ENCODE data around the gene ADAMTS2. TPM values are rescaled to one million over a fixed set of nuclear protein-coding genes. Genes with fewer than 3 reads are reported as not detected.

The ADAMTS2 gene
- total RNA-seq, 3 donors from 2014 or later (not counting 1 experiment from before 2014, with no cell fraction given) = 0.28 TPM; not detected in 2

DNA sequence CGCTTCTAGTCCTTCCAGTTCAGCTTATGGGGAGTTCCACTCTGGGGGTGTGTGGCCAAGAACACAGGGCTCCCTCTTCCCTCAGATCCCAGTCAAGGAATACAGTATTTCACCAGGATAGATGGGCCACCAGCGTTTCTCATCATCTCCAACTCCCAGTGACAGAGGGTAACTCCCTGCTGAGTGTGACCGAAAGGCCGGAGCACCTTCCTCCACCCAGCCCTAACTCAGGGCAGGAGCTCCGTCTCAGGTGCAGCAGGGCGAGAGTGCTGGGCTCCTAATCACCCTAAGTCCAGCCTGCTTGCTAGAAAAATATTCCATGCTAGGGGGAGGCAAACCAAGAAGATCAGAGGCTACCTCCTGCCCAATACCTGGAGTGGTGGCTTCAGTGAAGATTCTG is 102.6 kb downstream of the ADAMTS2 start:
- TF ChIP-seq, protein P1, sequence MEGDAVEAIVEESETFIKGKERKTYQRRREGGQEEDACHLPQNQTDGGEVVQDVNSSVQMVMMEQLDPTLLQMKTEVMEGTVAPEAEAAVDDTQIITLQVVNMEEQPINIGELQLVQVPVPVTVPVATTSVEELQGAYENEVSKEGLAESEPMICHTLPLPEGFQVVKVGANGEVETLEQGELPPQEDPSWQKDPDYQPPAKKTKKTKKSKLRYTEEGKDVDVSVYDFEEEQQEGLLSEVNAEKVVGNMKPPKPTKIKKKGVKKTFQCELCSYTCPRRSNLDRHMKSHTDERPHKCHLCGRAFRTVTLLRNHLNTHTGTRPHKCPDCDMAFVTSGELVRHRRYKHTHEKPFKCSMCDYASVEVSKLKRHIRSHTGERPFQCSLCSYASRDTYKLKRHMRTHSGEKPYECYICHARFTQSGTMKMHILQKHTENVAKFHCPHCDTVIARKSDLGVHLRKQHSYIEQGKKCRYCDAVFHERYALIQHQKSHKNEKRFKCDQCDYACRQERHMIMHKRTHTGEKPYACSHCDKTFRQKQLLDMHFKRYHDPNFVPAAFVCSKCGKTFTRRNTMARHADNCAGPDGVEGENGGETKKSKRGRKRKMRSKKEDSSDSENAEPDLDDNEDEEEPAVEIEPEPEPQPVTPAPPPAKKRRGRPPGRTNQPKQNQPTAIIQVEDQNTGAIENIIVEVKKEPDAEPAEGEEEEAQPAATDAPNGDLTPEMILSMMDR (IDR thresholded peaks at IDR 0.05) = no peak
- H3K4me3 Mint-ChIP-seq = no peak overlapping the region
- Histone ChIP-seq H3K9me3 (ENCODE audit: control insufficient read depth, insufficient read depth, low read length) (no peaks in the 10 kb centered on the region), H3K27me3 (ENCODE audit: control insufficient read depth, insufficient read depth, low read length) (no peaks in the 10 kb centered on the region), H3K4me3 (ENCODE audit: low read length) (no peak overlapping the region), H3K36me3 (ENCODE audit: control insufficient read depth, insufficient read depth, low read length) (no peaks in the 10 kb centered on the region), H3K4me1 (ENCODE audit: control insufficient read depth, insufficient read depth, low read length) (no peaks in the 10 kb centered on the region), H3K27ac (ENCODE audit: low read length) (no peak overlapping the region)
- intact Hi-C loops (cut with micrococcal nuclease) = no loop called here
- no peaks in the 10 kb centered on the region for H3K9me3 Mint-ChIP-seq
- H3K27me3 Mint-ChIP-seq (ENCODE audit: low read depth in 2 of 2) = peaks cover 18 to 19% of the 10 kb centered on the region in 2 donors
- 87% methylated on average over 6 of the region's 6 CpGs for WGBS (ENCODE audit: insufficient coverage)
- H3K4me1 Mint-ChIP-seq = no peaks in the 10 kb centered on the region
- H3K27ac Mint-ChIP-seq = no peak overlapping the region
- ATAC-seq = no peak
- H3K36me3 Mint-ChIP-seq = no peaks in the 10 kb centered on the region
- no peak for DNase-seq

DNA sequence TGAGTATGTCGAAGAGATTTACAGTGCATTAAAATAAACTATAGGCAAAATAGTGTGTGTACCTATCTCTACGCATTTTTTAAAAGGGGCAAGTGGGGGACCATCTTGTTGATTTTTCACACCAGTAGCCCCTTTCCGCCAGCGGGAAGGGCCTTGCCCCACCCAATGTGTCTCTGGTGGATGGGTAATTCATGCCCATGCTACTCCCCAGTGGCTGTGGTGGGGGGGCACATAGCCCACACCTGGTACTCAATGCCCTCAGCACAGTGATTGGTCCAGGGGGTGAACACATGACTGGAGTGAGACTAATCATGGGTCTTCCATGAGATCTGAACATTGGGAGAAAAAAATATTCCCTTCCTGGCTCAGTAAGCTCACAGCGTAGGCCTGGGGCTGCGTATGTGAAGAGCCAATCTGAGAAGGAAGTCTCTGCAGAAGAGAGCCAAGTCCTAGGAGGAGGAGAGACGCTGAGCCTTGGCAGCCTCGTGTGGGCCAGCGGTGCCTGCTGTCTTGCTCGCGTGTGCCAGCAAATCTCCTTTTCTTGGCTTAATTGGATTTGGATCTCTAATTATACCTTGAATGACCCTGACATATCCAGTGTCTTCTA is 103.4 kb downstream of the ADAMTS2 start:
- TF ChIP-seq, protein P1 (IDR thresholded peaks at IDR 0.05) = no peak
- Histone ChIP-seq H3K27me3 (ENCODE audit: control insufficient read depth, insufficient read depth, low read length) (no peaks in the 10 kb centered on the region), H3K27ac (ENCODE audit: low read length) (no peak overlapping the region), H3K36me3 (ENCODE audit: control insufficient read depth, insufficient read depth, low read length) (no peaks in the 10 kb centered on the region), H3K4me3 (ENCODE audit: low read length) (no peak overlapping the region), H3K4me1 (ENCODE audit: control insufficient read depth, insufficient read depth, low read length) (no peaks in the 10 kb centered on the region), H3K9me3 (ENCODE audit: control insufficient read depth, insufficient read depth, low read length) (peaks cover 5% of the 10 kb centered on the region)
- no peaks in the 10 kb centered on the region for H3K36me3 Mint-ChIP-seq
- H3K4me1 Mint-ChIP-seq = no peaks in the 10 kb centered on the region
- 82% methylated on average over 11 of the region's 11 CpGs for WGBS (ENCODE audit: insufficient coverage)
- H3K9me3 Mint-ChIP-seq = no peaks in the 10 kb centered on the region
- intact Hi-C loops (cut with micrococcal nuclease) = no loop called here
- DNase-seq = no peak
- H3K27me3 Mint-ChIP-seq (ENCODE audit: low read depth in 2 of 2) = peaks cover 18 to 19% of the 10 kb centered on the region in 2 donors
- no peak for ATAC-seq
- H3K4me3 Mint-ChIP-seq = no peak overlapping the region
- no peak overlapping the region for H3K27ac Mint-ChIP-seq

DNA sequence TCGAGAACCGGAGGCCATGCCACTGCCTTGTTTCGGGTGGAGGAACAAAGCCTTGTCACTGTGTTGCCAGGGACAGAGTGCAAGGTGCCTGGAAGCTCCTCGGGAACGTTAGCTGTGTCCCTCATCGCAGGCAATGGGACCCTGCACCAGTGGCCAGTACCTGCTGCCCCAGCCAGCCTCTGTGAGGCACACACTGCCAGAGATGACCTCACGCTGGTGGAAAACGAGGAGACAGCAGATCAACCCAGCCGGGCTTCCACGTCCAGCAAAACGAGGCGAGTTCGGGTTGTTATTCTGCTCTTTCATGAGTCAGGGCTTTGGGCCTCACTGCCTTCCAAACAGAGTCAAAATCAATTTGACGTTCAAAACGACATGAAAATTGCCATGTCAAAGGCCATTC is 104.1 kb downstream of the ADAMTS2 start:
- H3K9me3 ChIP-seq (ENCODE audit: control insufficient read depth, insufficient read depth, low read length) = peaks cover 10% of the 10 kb centered on the region
- H3K4me1 Mint-ChIP-seq = no peaks in the 10 kb centered on the region
- no peaks in the 10 kb centered on the region for H3K9me3 Mint-ChIP-seq
- TF ChIP-seq, protein P1 (IDR thresholded peaks at IDR 0.05) = no peak
- H3K27me3 ChIP-seq (ENCODE audit: control insufficient read depth, insufficient read depth, low read length) = no peaks in the 10 kb centered on the region
- intact Hi-C loops (cut with micrococcal nuclease) = no loop called here
- H3K4me3 ChIP-seq (ENCODE audit: low read length) = no peak overlapping the region
- ATAC-seq = no peak
- DNase-seq = no peak
- H3K27ac ChIP-seq (ENCODE audit: low read length) = no peak overlapping the region
- peaks cover 18 to 19% of the 10 kb centered on the region in 2 donors for H3K27me3 Mint-ChIP-seq (ENCODE audit: low read depth in 2 of 2)
- H3K36me3 Mint-ChIP-seq = no peaks in the 10 kb centered on the region
- H3K4me1 ChIP-seq (ENCODE audit: control insufficient read depth, insufficient read depth, low read length) = no peaks in the 10 kb centered on the region
- WGBS (ENCODE audit: insufficient coverage) = 81% methylated on average over 15 of the region's 15 CpGs
- H3K4me3 Mint-ChIP-seq = no peak overlapping the region
- H3K36me3 ChIP-seq (ENCODE audit: control insufficient read depth, insufficient read depth, low read length) = no peaks in the 10 kb centered on the region
- H3K27ac Mint-ChIP-seq = no peak overlapping the region

DNA sequence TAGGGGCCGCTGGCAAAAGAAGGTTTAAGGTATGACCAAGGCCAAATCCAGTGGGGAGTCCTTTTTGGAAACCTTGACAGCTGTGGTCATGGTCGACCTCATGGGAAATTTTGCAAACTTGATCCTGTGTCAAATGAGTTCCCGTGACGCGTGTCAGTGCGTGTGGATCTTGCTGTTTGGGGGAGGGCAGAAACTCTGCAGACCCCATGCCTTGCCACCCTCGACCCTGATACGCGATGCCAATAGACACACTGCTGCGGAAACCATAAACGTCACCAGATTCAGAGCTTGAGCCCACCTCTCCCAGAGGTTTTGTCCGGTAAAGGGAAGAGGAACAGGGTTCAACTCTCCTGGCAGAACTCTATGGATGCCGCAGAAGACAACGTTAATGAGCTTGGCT is 104.7 kb downstream of the ADAMTS2 start:
- TF ChIP-seq, protein P1 (IDR thresholded peaks at IDR 0.05) = no peak
- peaks cover 18 to 19% of the 10 kb centered on the region in 2 donors for H3K27me3 Mint-ChIP-seq (ENCODE audit: low read depth in 2 of 2)
- H3K4me3 Mint-ChIP-seq = no peak overlapping the region
- peaks cover 10% of the 10 kb centered on the region for H3K9me3 ChIP-seq (ENCODE audit: control insufficient read depth, insufficient read depth, low read length)
- no peak for DNase-seq
- no peaks in the 10 kb centered on the region for H3K36me3 ChIP-seq (ENCODE audit: control insufficient read depth, insufficient read depth, low read length)
- intact Hi-C loops (cut with micrococcal nuclease) = no loop called here
- H3K4me1 Mint-ChIP-seq = no peaks in the 10 kb centered on the region
- ATAC-seq = no peak
- H3K27ac Mint-ChIP-seq = no peak overlapping the region
- no peaks in the 10 kb centered on the region for H3K9me3 Mint-ChIP-seq
- H3K4me1 ChIP-seq (ENCODE audit: control insufficient read depth, insufficient read depth, low read length) = no peaks in the 10 kb centered on the region
- no peak overlapping the region for H3K4me3 ChIP-seq (ENCODE audit: low read length)
- no peak overlapping the region for H3K27ac ChIP-seq (ENCODE audit: low read length)
- no peaks in the 10 kb centered on the region for H3K27me3 ChIP-seq (ENCODE audit: control insufficient read depth, insufficient read depth, low read length)
- H3K36me3 Mint-ChIP-seq = no peaks in the 10 kb centered on the region
- WGBS (ENCODE audit: insufficient coverage) = 92% methylated on average over 14 of the region's 14 CpGs

All from natural killer cell (primary cell).